Esophagus (tissue), 2 donors: ENCODE measurements around the gene PXYLP1. TPM values are rescaled to one million over a fixed set of nuclear protein-coding genes. Genes with fewer than 3 reads are reported as not detected.
"Not testable (repeated sequence)": the region's sequence is repeated elsewhere in the genome, so short reads cannot be mapped to it uniquely, and the experiment has no call there.

ENCODE experiments used
- H3K27ac ChIP-seq, 2 donors: one replicate each; pipeline ENCODE4 v1.5.1; 2013; ENCODE audit warnings: low read depth in 2 of 2, mild to moderate bottlenecking in 2 of 2, inconsistent platforms in 1 of 2, low read length in 1 of 2, moderate library complexity in 1 of 2
- H3K27me3 ChIP-seq, 2 donors: one replicate each; pipeline ENCODE4 v1.6.1; 2013; ENCODE audit warnings: low read length in 2 of 2, control low read depth in 1 of 2, mild to moderate bottlenecking in 1 of 2; ENCODE audit not compliant: insufficient read depth in 2 of 2, control insufficient read depth in 1 of 2
- H3K36me3 ChIP-seq, 2 donors: one replicate each; pipeline ENCODE4 v1.6.1; 2013; ENCODE audit warnings: low read length in 1 of 2; ENCODE audit not compliant: control insufficient read depth in 2 of 2, insufficient read depth in 2 of 2
- H3K4me1 ChIP-seq, 2 donors: one replicate each; pipeline ENCODE4 v1.6.1; 2013; ENCODE audit warnings: low read length in 1 of 2; ENCODE audit not compliant: control insufficient read depth in 2 of 2, insufficient read depth in 2 of 2
- H3K4me3 ChIP-seq, 2 donors: one replicate each; pipeline ENCODE4 v1.5.1; 2013; ENCODE audit warnings: low read length in 2 of 2, mild to moderate bottlenecking in 2 of 2, low read depth in 1 of 2, moderate library complexity in 1 of 2
- H3K9me3 ChIP-seq, 2 donors: one replicate each; pipeline ENCODE4 v1.6.1; 2013; ENCODE audit warnings: mild to moderate bottlenecking in 2 of 2, low read depth in 1 of 2, low read length in 1 of 2, moderate library complexity in 1 of 2; ENCODE audit not compliant: control insufficient read depth in 2 of 2, insufficient read depth in 1 of 2
- WGBS, 2 donors: extraction: QIAGEN DNeasy Blood & Tissue Kit; methylation state at CpG; one replicate each; pipeline ENCODE4 v1.1.7; 2013; 5-methylcytosine and 5-hydroxymethylcytosine counted together
- polyA plus RNA-seq, 2 donors: library from polyadenylated mRNA; stranded (reverse); fragments of 200-250 nt; gene quantifications; one replicate each; pipeline ENCODE4 v1.2.3, GENCODE V29; 2013
- donor health status: healthy with polysubstance abuse.
- donor health status: Bipolar disorder and iron deficiency.

The PXYLP1 gene
- polyA plus RNA-seq, 2 donors: 1.1 to 1.2 TPM

GRCh38 chr3:141286856-141287255 is 55.2 kb downstream of the PXYLP1 start:
- H3K27me3 ChIP-seq: no peaks in the 10 kb centered on the region
- WGBS, 2 donors: 88 to 90% methylated on average over 14 of the region's 14 CpGs
- H3K4me3 ChIP-seq: no peak overlapping the region
- peaks cover 0 to 3% of the 10 kb centered on the region in 2 donors for H3K4me1 ChIP-seq
- no peak overlapping the region for H3K27ac ChIP-seq
- peaks cover 1 to 2% of the 10 kb centered on the region in 2 donors for H3K36me3 ChIP-seq
- H3K9me3 ChIP-seq: no peaks in the 10 kb centered on the region

- no peak overlapping the region for H3K4me3 ChIP-seq
- H3K27me3 ChIP-seq: no peaks in the 10 kb centered on the region
- no peaks in the 10 kb centered on the region for H3K9me3 ChIP-seq
- H3K4me1 ChIP-seq: peaks cover 0 to 3% of the 10 kb centered on the region in 2 donors
- peaks cover 0 to 2% of the 10 kb centered on the region in 2 donors for H3K36me3 ChIP-seq
- WGBS, 2 donors: 88 to 90% methylated on average over 9 of the region's 9 CpGs
- H3K27ac ChIP-seq: no peak overlapping the region
Measured at GRCh38 chr3:141287326-141287725, 55.7 kb downstream of the PXYLP1 start.

- 91 to 94% methylated on average over 7 of the region's 7 CpGs for WGBS, 2 donors
- Histone ChIP-seq H3K4me3 (no peak overlapping the region), H3K27ac (no peak overlapping the region), H3K9me3 (no peaks in the 10 kb centered on the region), H3K36me3 (peaks cover 0 to 2% of the 10 kb centered on the region in 2 donors), H3K4me1 (peaks cover 0 to 3% of the 10 kb centered on the region in 2 donors), H3K27me3 (no peaks in the 10 kb centered on the region)
Measured at GRCh38 chr3:141288336-141288990, 56.8 kb downstream of the PXYLP1 start.

GRCh38 chr3:141289228-141289772 is 57.7 kb downstream of the PXYLP1 start:
- peaks cover 0 to 2% of the 10 kb centered on the region in 2 donors for H3K36me3 ChIP-seq
- WGBS, 2 donors: 34 to 65% methylated on average over 2 of the region's 2 CpGs
- no peak overlapping the region for H3K27ac ChIP-seq
- no peaks in the 10 kb centered on the region for H3K27me3 ChIP-seq
- peaks cover 0 to 3% of the 10 kb centered on the region in 2 donors for H3K4me1 ChIP-seq
- no peak overlapping the region for H3K4me3 ChIP-seq
- no peaks in the 10 kb centered on the region for H3K9me3 ChIP-seq

GRCh38 chr3:141291559-141292355 is 60.1 kb downstream of the PXYLP1 start:
- H3K9me3 ChIP-seq: no peaks in the 10 kb centered on the region
- peaks cover 0 to 3% of the 10 kb centered on the region in 2 donors for H3K4me1 ChIP-seq
- H3K36me3 ChIP-seq: peaks cover 0 to 2% of the 10 kb centered on the region in 2 donors
- H3K27ac ChIP-seq: no peak overlapping the region
- no peak overlapping the region for H3K4me3 ChIP-seq
- WGBS, 2 donors: 79 to 88% methylated on average over 12 of the region's 12 CpGs
- no peaks in the 10 kb centered on the region for H3K27me3 ChIP-seq

- Histone ChIP-seq H3K36me3 (peaks cover 0 to 2% of the 10 kb centered on the region in 2 donors), H3K4me1 (peaks cover 0 to 3% of the 10 kb centered on the region in 2 donors), H3K27me3 (no peaks in the 10 kb centered on the region), H3K9me3 (no peaks in the 10 kb centered on the region), H3K4me3 (no peak overlapping the region), H3K27ac (no peak overlapping the region)
- WGBS, 2 donors: 87 to 90% methylated on average over 19 of the region's 19 CpGs
Measured at GRCh38 chr3:141292356-141293058, 60.9 kb downstream of the PXYLP1 start.

- peaks cover 0 to 3% of the 10 kb centered on the region in 2 donors for H3K4me1 ChIP-seq
- peaks cover 0 to 2% of the 10 kb centered on the region in 2 donors for H3K36me3 ChIP-seq
- WGBS, 2 donors: 20 to 31% methylated on average over 3 of the region's 3 CpGs
- H3K27ac ChIP-seq: no peak overlapping the region
- no peaks in the 10 kb centered on the region for H3K9me3 ChIP-seq
- no peaks in the 10 kb centered on the region for H3K27me3 ChIP-seq
- H3K4me3 ChIP-seq: peak overlapping the region in 1 of 2 donors; percentile 28
Measured at GRCh38 chr3:141294301-141294700, 62.7 kb downstream of the PXYLP1 start.

- H3K27me3 ChIP-seq: no peaks in the 10 kb centered on the region
- H3K4me3 ChIP-seq: peak overlapping the region in 1 of 2 donors; percentile 28
- peaks cover 0 to 3% of the 10 kb centered on the region in 2 donors for H3K4me1 ChIP-seq
- WGBS, 2 donors: 40% methylated on average over 2 of the region's 2 CpGs
- H3K27ac ChIP-seq: no peak overlapping the region
- no peaks in the 10 kb centered on the region for H3K9me3 ChIP-seq
- no peaks in the 10 kb centered on the region for H3K36me3 ChIP-seq
Measured at GRCh38 chr3:141294848-141295247, 63.2 kb downstream of the PXYLP1 start.

GRCh38 chr3:141300426-141300825 is 68.8 kb downstream of the PXYLP1 start:
- not testable (repeated sequence) for H3K9me3 ChIP-seq, H3K4me3 ChIP-seq, H3K27ac ChIP-seq, H3K27me3 ChIP-seq, H3K36me3 ChIP-seq, H3K4me1 ChIP-seq
- WGBS, 2 donors: 80 to 88% methylated on average over 7 of the region's 7 CpGs
